Liver (tissue), 9 donors: ENCODE measurements around the gene POLR2L. TPM values are rescaled to one million over a fixed set of nuclear protein-coding genes. Genes with fewer than 3 reads are reported as not detected.

Source experiments
- DNase-seq: peaks from one replicate; pipeline ENCODE4 v3.0.0-alpha.2; 2017; ENCODE audit warnings: low spot score
- H3K27ac ChIP-seq, 2 donors: one replicate each; pipeline ENCODE4 v1.7.0; 2013; ENCODE audit warnings: inconsistent platforms in 2 of 2, low read length in 2 of 2, control low read depth in 1 of 2, low read depth in 1 of 2, mild to moderate bottlenecking in 1 of 2
- H3K27me3 ChIP-seq, 4 donors: one replicate each; pipeline versions ENCODE4 v1.6.1 to v1.7.0; 2013; ENCODE audit warnings: low read length in 3 of 4, inconsistent platforms in 1 of 4, mild to moderate bottlenecking in 1 of 4, moderate library complexity in 1 of 4; ENCODE audit not compliant: control insufficient read depth in 4 of 4, insufficient read depth in 4 of 4
- H3K36me3 ChIP-seq, 4 donors: one replicate each; pipeline versions ENCODE4 v1.6.1 to v1.7.0; 2013; ENCODE audit warnings: low read length in 3 of 4, mild to moderate bottlenecking in 3 of 4, low read depth in 1 of 4, moderate library complexity in 1 of 4; ENCODE audit not compliant: control insufficient read depth in 4 of 4, insufficient read depth in 3 of 4
- H3K4me1 ChIP-seq, 4 donors: one replicate each; pipeline versions ENCODE4 v1.6.1 to v1.7.0; 2013; ENCODE audit warnings: low read length in 3 of 4, mild to moderate bottlenecking in 3 of 4, moderate library complexity in 1 of 4; ENCODE audit not compliant: control insufficient read depth in 4 of 4, insufficient read depth in 4 of 4
- H3K4me3 ChIP-seq, 3 donors: one replicate each; pipeline versions ENCODE4 v1.6.1 to v1.7.0; 2013; ENCODE audit warnings: low read length in 3 of 3, control low read depth in 1 of 3, low read depth in 1 of 3, mild to moderate bottlenecking in 1 of 3
- H3K9ac ChIP-seq, 2 donors: one replicate each; pipeline ENCODE4 v1.7.0; 2013; ENCODE audit warnings: low read length in 2 of 2, mild to moderate bottlenecking in 2 of 2, moderate library complexity in 2 of 2, control low read depth in 1 of 2, low read depth in 1 of 2
- H3K9me3 ChIP-seq, 4 donors: one replicate each; pipeline versions ENCODE4 v1.6.1 to v1.7.0; 2013; ENCODE audit warnings: low read length in 3 of 4; ENCODE audit not compliant: control insufficient read depth in 4 of 4
- CTCF ChIP-seq: fragments of 150-350 bp; IDR thresholded peaks from 2 replicates; pipeline ENCODE4 v1.5.1; 2017; ENCODE audit warnings: improper control_type of control experiment, low read depth, low read length; ENCODE audit not compliant: missing input control
- EGR1 ChIP-seq, 2 donors: IDR thresholded peaks; 2 replicates each; pipeline ENCODE4 v1.6.1; 2016 to 2018; ENCODE audit warnings: antibody characterized with exemption in 2 of 2, low read depth in 2 of 2
- FOXA1 ChIP-seq: IDR thresholded peaks from 2 replicates; pipeline ENCODE4 v1.6.1; 2016; ENCODE audit warnings: antibody characterized with exemption
- FOXA2 ChIP-seq: IDR thresholded peaks from 2 replicates; pipeline ENCODE4 v1.6.1; 2016; ENCODE audit warnings: antibody characterized with exemption
- GABPA ChIP-seq, 2 donors: IDR thresholded peaks in 1 of 2; conservative IDR thresholded peaks in 1 of 2; 2 replicates each; pipeline ENCODE4 v1.6.1; 2016; ENCODE audit warnings: antibody characterized with exemption in 2 of 2, mild to moderate bottlenecking in 1 of 2, moderate library complexity in 1 of 2
- HNF4A ChIP-seq, 2 donors: conservative IDR thresholded peaks; 2 replicates each; pipeline ENCODE4 v1.6.1; 2016; ENCODE audit warnings: antibody characterized with exemption in 2 of 2, mild to moderate bottlenecking in 2 of 2
- HNF4G ChIP-seq: IDR thresholded peaks from 2 replicates; pipeline ENCODE4 v1.6.1; 2016; ENCODE audit warnings: antibody characterized with exemption
- JUND ChIP-seq, 2 donors: IDR thresholded peaks; 2 replicates each; pipeline ENCODE4 v1.6.1; 2016; ENCODE audit warnings: antibody characterized with exemption in 2 of 2
- NR2F2 ChIP-seq: IDR thresholded peaks from 2 replicates; pipeline ENCODE4 v1.6.1; 2016; ENCODE audit warnings: antibody characterized with exemption
- RXRA ChIP-seq, 2 donors: IDR thresholded peaks; 2 replicates each; pipeline ENCODE4 v1.6.1; 2017 to 2018; ENCODE audit warnings: antibody characterized with exemption in 2 of 2, mild to moderate bottlenecking in 1 of 2
- SP1 ChIP-seq: IDR thresholded peaks from 2 replicates; pipeline ENCODE4 v1.6.1; 2018; ENCODE audit warnings: antibody characterized with exemption, mild to moderate bottlenecking
- TAF1 ChIP-seq: conservative IDR thresholded peaks from 2 replicates; pipeline ENCODE4 v1.6.1; 2016; ENCODE audit warnings: antibody characterized with exemption, mild to moderate bottlenecking
- YY1 ChIP-seq: IDR thresholded peaks from 2 replicates; pipeline ENCODE4 v1.6.1; 2016; ENCODE audit warnings: antibody characterized with exemption, mild to moderate bottlenecking
- ZBTB33 ChIP-seq: IDR thresholded peaks from 2 replicates; pipeline ENCODE4 v1.6.1; 2016; ENCODE audit warnings: antibody characterized with exemption
- WGBS: extraction: QIAGEN DNeasy Blood & Tissue Kit; methylation state at CpG from one replicate; pipeline ENCODE4 v1.1.7; 2013; 5-methylcytosine and 5-hydroxymethylcytosine counted together
- polyA plus RNA-seq, 2 donors: library from polyadenylated mRNA; stranded (reverse) in 1 of 2; unstranded in 1 of 2; fragments of 200-250 nt in 1 of 2; fragments of >200 nt in 1 of 2; fragmentation: Nextera tagmentation in 1 of 2; extraction: Ambion mirVana in 1 of 2; gene quantifications; one replicate each; pipeline versions ENCODE4 v1.2.1 to v1.2.3, GENCODE V29; 2013 to 2015
- total RNA-seq, 2 donors: library from RNA; depleted of rRNA; stranded (reverse); fragments of >200 nt; gene quantifications; one replicate each; pipeline ENCODE4 v1.2.3, GENCODE V29; 2014
- TF ChIP-seq, protein P1 (sequence below): IDR thresholded peaks from 2 replicates; pipeline ENCODE4 v1.6.1; 2016; ENCODE audit warnings: antibody characterized with exemption
- TF ChIP-seq, protein P2 (sequence below): IDR thresholded peaks from 2 replicates; pipeline ENCODE4 v1.6.1; 2016; ENCODE audit warnings: antibody characterized with exemption, mild to moderate bottlenecking
- TF ChIP-seq, protein P3 (sequence below): IDR thresholded peaks from 2 replicates; pipeline ENCODE4 v1.6.1; 2016; ENCODE audit warnings: antibody characterized with exemption
- donor health status: healthy.
- donor health status: healthy.
- donor health status: healthy.
- donor health status: healthy.
- donor health status: healthy.

The POLR2L gene
- total and polyA plus RNA-seq, 4 donors, result 28.1 to 230 (median 106) TPM

GRCh38 chr11:846496-847098 is 4.3 kb upstream of the POLR2L start:
- peaks cover 16 to 45% (median 25%) of the 10 kb centered on the region in 4 donors for H3K4me1 ChIP-seq
- no peak overlapping the region for H3K27ac ChIP-seq
- no peak for DNase-seq
- peaks cover 0 to 3% (median 0%) of the 10 kb centered on the region in 4 donors for H3K27me3 ChIP-seq
- no peak overlapping the region for H3K4me3 ChIP-seq
- TF ChIP-seq RXRA (IDR thresholded peaks at IDR 0.05) (no peak), YY1 (no peak), NR2F2 (no peak), FOXA1 (no peak), HNF4G (no peak), HNF4A (conservative IDR thresholded peaks at IDR 0.05) (no peak), TAF1 (no peak), FOXA2 (no peak)
- TF ChIP-seq, protein P1, sequence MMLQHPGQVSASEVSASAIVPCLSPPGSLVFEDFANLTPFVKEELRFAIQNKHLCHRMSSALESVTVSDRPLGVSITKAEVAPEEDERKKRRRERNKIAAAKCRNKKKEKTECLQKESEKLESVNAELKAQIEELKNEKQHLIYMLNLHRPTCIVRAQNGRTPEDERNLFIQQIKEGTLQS, result no peak
- TF ChIP-seq, protein P2, sequence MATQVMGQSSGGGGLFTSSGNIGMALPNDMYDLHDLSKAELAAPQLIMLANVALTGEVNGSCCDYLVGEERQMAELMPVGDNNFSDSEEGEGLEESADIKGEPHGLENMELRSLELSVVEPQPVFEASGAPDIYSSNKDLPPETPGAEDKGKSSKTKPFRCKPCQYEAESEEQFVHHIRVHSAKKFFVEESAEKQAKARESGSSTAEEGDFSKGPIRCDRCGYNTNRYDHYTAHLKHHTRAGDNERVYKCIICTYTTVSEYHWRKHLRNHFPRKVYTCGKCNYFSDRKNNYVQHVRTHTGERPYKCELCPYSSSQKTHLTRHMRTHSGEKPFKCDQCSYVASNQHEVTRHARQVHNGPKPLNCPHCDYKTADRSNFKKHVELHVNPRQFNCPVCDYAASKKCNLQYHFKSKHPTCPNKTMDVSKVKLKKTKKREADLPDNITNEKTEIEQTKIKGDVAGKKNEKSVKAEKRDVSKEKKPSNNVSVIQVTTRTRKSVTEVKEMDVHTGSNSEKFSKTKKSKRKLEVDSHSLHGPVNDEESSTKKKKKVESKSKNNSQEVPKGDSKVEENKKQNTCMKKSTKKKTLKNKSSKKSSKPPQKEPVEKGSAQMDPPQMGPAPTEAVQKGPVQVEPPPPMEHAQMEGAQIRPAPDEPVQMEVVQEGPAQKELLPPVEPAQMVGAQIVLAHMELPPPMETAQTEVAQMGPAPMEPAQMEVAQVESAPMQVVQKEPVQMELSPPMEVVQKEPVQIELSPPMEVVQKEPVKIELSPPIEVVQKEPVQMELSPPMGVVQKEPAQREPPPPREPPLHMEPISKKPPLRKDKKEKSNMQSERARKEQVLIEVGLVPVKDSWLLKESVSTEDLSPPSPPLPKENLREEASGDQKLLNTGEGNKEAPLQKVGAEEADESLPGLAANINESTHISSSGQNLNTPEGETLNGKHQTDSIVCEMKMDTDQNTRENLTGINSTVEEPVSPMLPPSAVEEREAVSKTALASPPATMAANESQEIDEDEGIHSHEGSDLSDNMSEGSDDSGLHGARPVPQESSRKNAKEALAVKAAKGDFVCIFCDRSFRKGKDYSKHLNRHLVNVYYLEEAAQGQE, result no peak
- TF ChIP-seq, protein P3, sequence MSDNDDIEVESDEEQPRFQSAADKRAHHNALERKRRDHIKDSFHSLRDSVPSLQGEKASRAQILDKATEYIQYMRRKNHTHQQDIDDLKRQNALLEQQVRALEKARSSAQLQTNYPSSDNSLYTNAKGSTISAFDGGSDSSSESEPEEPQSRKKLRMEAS, result no peak
- WGBS, result 78% methylated on average over 11 of the region's 11 CpGs
- H3K9ac ChIP-seq, result no peak overlapping the region
- H3K9me3 ChIP-seq, result no peaks in the 10 kb centered on the region
- H3K36me3 ChIP-seq, result no peaks in the 10 kb centered on the region

- H3K4me1 ChIP-seq, result peaks cover 16 to 51% (median 30%) of the 10 kb centered on the region in 4 donors
- TF ChIP-seq NR2F2 (no peak), CTCF (no peak), FOXA1 (no peak), ZBTB33 (no peak), JUND (IDR thresholded peaks at IDR 0.05) (no peak), TAF1 (no peak), HNF4A (conservative IDR thresholded peaks at IDR 0.05) (no peak), HNF4G (no peak), FOXA2 (no peak), GABPA (IDR thresholded peaks at IDR 0.05 in 1 of 2, conservative IDR thresholded peaks at IDR 0.05 in 1 of 2) (no peak), RXRA (IDR thresholded peaks at IDR 0.05) (no peak), YY1 (no peak), EGR1 (IDR thresholded peaks at IDR 0.05; ENCODE audit: low read depth in 2 of 2) (no peak), SP1 (no peak)
- TF ChIP-seq, protein P2, result no peak
- TF ChIP-seq, protein P3, result no peak
- no peak overlapping the region for H3K9ac ChIP-seq
- H3K27ac ChIP-seq, result no peak overlapping the region
- DNase-seq, result no peak
- no peak overlapping the region for H3K4me3 ChIP-seq
- peaks cover 0 to 3% (median 0%) of the 10 kb centered on the region in 4 donors for H3K27me3 ChIP-seq
- 74% methylated on average over 8 of the region's 8 CpGs for WGBS
- no peaks in the 10 kb centered on the region for H3K9me3 ChIP-seq
- no peaks in the 10 kb centered on the region for H3K36me3 ChIP-seq
Observed at GRCh38 chr11:845872-846495, 3.7 kb upstream of the POLR2L start.
